Right atrium auricular region (tissue), 2 donors: ENCODE data around the gene CST1. TPM values are rescaled to one million over a fixed set of nuclear protein-coding genes. Genes with fewer than 3 reads are reported as not detected.
"Not testable (repeated sequence)": the region's sequence is repeated elsewhere in the genome, so short reads cannot be mapped to it uniquely, and the experiment has no call there.

ENCODE experiments used
- DNase-seq: peaks from one replicate; pipeline ENCODE4 v3.0.0-alpha.2; 2019; ENCODE audit warnings: low spot score
- H3K27ac ChIP-seq, 2 donors: fragments of 200-600 bp; sonication (generic); 1 replicate in 1 of 2; 2 replicates in 1 of 2; pipeline ENCODE4 v1.5.1; 2016 to 2019
- H3K27me3 ChIP-seq, 2 donors: fragments of 200-600 bp; sonication (generic); one replicate each; pipeline versions ENCODE4 v1.5.1 to v1.6.0; 2017 to 2019
- H3K36me3 ChIP-seq: fragments of 200-600 bp; sonication (generic); one replicate; pipeline ENCODE4 v1.5.1; 2016
- H3K4me1 ChIP-seq, 2 donors: fragments of 200-600 bp; sonication (generic); one replicate each; pipeline versions ENCODE4 v1.5.1 to v1.6.0; 2017 to 2019
- H3K4me3 ChIP-seq, 2 donors: fragments of 200-600 bp; sonication (generic); 1 replicate in 1 of 2; 2 replicates in 1 of 2; pipeline ENCODE4 v1.5.1; 2017 to 2019; ENCODE audit warnings: mild to moderate bottlenecking in 1 of 2, moderate library complexity in 1 of 2
- H3K9me3 ChIP-seq, 2 donors: fragments of 200-600 bp; sonication (generic); one replicate each; pipeline ENCODE4 v1.5.1; 2019
- total RNA-seq, 2 donors: library from RNA; depleted of rRNA; stranded (reverse); fragments of >200 nt; gene quantifications; one replicate each; pipeline ENCODE4 v1.1.0, GENCODE V29; 2016
- TF ChIP-seq, protein P1 (sequence below), 2 donors: fragments of 200-600 bp; sonication (generic); IDR thresholded peaks; one replicate each; pipeline ENCODE4 v1.5.1; 2019; ENCODE audit warnings: antibody characterized with exemption in 2 of 2

CST1 gene
- total RNA-seq, 2 donors from 2014 or later: not detected

DNA sequence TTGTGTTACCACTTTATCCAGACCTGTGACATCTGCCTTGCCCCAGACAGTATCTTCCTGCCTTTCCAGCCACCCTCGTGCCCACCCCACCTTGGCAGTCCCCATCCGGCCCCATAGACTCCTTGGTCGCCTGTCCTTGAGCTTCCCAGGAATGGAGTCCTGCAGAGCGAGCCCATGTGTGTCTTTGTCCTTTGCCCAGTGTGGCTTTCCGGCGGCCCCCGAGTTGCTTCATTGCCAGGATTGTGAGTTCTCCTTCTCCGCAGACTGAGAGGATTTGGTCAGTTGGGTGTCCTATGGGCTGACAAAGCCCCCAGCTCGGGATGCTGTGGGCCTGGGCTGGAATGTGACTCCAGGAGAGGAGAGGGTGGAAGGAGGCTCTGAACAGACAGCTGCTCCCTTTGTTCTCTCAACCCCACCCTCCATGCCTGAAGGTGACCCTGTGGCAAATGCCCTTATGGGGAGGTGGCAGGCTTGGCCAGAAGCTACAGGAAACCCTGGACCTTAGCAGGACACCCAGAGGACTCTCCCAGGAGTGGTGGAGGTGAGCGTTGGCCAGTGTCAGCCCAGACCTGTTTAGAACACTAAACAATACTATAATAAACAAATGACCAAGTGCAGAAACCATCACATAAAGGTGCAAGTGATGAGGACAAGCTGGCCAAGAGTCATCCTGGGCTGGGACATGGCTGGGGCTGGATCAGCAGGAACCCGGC is 1.9 kb upstream of the CST1 start:
- Histone ChIP-seq H3K36me3 (no peaks in the 10 kb centered on the region), H3K27ac (no peak overlapping the region), H3K4me3 (no peak overlapping the region), H3K27me3 (no peaks in the 10 kb centered on the region), H3K9me3 (no peaks in the 10 kb centered on the region), H3K4me1 (peaks cover 0 to 5% of the 10 kb centered on the region in 2 donors)
- TF ChIP-seq, protein P1, sequence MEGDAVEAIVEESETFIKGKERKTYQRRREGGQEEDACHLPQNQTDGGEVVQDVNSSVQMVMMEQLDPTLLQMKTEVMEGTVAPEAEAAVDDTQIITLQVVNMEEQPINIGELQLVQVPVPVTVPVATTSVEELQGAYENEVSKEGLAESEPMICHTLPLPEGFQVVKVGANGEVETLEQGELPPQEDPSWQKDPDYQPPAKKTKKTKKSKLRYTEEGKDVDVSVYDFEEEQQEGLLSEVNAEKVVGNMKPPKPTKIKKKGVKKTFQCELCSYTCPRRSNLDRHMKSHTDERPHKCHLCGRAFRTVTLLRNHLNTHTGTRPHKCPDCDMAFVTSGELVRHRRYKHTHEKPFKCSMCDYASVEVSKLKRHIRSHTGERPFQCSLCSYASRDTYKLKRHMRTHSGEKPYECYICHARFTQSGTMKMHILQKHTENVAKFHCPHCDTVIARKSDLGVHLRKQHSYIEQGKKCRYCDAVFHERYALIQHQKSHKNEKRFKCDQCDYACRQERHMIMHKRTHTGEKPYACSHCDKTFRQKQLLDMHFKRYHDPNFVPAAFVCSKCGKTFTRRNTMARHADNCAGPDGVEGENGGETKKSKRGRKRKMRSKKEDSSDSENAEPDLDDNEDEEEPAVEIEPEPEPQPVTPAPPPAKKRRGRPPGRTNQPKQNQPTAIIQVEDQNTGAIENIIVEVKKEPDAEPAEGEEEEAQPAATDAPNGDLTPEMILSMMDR (IDR thresholded peaks at IDR 0.05): no peak
- DNase-seq: peak; percentile 26

DNA sequence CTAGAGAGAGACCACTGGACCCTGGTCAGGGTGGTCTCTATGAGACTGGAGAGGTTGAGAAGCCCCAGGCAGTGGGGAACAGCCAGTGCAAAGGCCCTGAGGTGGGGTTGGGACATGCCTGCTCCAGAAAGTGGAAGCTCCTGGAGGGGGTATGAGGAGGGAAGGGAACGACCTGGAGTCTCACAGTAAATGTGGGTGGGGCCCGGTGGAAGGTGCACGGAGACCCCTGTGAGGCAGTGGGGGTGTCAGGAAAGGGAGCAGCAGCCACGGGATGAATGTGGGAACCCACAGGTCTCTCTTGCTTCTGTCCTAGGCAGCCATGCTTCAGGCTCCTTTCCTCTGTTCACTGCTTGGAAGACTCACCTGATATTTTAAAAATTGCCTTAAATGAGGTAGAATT is 1.3 kb upstream of the CST1 start:
- Histone ChIP-seq H3K4me3 (no peak overlapping the region), H3K36me3 (no peaks in the 10 kb centered on the region), H3K27me3 (no peaks in the 10 kb centered on the region), H3K4me1 (peaks cover 0 to 5% of the 10 kb centered on the region in 2 donors), H3K9me3 (no peaks in the 10 kb centered on the region), H3K27ac (no peak overlapping the region)
- DNase-seq: no peak
- TF ChIP-seq, protein P1 (IDR thresholded peaks at IDR 0.05): no peak

DNA sequence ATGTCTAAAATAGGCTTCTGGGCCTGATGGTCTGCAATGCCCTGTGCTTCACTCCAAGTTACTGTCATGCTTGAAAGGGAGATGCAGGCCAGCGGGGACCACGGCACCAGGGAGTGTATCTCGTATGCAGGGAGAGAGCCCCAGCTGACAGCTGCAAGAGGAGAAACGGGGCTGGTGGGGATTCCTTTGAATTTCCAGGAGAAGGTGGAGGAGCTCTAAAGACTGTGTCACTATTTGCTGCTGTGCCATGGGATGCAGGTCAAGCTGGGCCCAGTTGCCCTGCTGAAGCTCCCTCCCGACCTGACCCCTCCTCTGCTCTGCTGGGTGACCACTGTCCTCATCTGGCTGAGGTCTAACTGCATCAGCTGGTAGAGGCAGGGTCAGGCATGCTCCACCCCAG is 989 bp downstream of the CST1 start:
- Histone ChIP-seq H3K4me3 (no peak overlapping the region), H3K27ac (no peak overlapping the region), H3K36me3 (no peaks in the 10 kb centered on the region), H3K9me3 (no peaks in the 10 kb centered on the region), H3K4me1 (peaks cover 0 to 3% of the 10 kb centered on the region in 2 donors), H3K27me3 (no peaks in the 10 kb centered on the region)
- TF ChIP-seq, protein P1 (IDR thresholded peaks at IDR 0.05): no peak
- no peak for DNase-seq

DNA sequence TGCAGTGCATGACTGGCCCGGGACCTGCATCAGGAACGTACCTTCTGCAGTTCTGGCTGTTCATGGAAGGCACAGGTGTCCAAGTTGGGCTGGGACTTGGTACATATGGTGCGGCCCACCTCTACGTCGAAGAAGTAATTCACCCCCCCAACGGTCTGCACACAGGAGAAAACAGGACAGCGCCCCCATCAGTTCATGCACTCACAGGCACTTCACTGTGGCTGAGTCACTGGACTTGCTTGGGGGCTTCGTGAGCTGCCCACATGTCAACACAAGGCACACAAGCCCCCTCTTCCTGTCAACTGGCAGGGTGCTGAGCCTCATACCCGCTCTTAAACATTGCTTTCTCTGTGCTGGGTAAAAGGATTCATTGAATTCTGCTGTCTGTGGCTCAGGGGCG is 1.8 kb downstream of the CST1 start:
- DNase-seq, H3K4me1 ChIP-seq, H3K9me3 ChIP-seq, H3K4me3 ChIP-seq, H3K27ac ChIP-seq, H3K36me3 ChIP-seq, H3K27me3 ChIP-seq: not testable (repeated sequence)

DNA sequence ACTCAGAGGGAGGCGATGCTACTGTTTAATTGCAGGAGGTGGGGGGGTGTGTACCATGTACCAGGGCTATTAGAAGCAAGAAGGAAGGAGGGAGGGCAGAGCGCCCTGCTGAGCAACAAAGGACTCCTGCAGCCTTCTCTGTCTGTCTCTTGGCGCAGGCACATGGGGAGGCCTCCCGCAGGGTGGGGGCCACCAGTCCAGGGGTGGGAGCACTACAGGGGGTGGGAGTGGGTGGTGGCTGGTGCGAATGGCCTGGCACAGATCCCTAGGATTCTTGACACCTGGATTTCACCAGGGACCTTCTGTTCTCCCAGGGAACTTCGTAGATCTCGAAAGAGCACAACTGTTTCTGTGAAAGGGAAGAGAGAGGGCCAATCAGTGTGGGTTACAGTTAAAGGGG is 3.2 kb downstream of the CST1 start:
- H3K27me3 ChIP-seq, H3K4me1 ChIP-seq: not testable (repeated sequence)

DNA sequence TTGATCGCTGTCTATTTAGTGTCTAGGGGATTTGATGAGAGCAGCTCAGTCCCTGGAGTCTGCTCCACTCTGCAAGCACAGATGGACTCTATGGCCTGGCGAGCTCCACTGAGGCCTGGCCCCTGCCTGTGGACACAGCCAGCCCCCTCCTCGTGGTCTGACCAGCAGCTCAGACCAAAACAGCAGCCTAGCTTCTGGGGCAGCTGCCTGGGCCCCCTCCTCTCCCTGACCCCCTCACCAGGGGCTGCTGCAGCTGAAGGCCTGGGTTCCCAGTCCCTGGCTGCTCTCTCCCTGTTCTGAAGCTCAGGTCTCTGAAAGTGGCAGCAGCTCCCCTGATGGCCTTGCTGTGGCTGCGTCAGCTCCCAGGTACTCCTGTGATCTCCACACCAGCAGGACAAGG is 3.6 kb downstream of the CST1 start:
- H3K4me3 ChIP-seq, H3K4me1 ChIP-seq, H3K27ac ChIP-seq, H3K36me3 ChIP-seq, H3K27me3 ChIP-seq, H3K9me3 ChIP-seq, DNase-seq: not testable (repeated sequence)

More for the DNA sequence above, 3.2 kb downstream of the CST1 start:
- H3K4me3 ChIP-seq, DNase-seq, H3K9me3 ChIP-seq, H3K27ac ChIP-seq, H3K36me3 ChIP-seq: not testable (repeated sequence)

DNA sequence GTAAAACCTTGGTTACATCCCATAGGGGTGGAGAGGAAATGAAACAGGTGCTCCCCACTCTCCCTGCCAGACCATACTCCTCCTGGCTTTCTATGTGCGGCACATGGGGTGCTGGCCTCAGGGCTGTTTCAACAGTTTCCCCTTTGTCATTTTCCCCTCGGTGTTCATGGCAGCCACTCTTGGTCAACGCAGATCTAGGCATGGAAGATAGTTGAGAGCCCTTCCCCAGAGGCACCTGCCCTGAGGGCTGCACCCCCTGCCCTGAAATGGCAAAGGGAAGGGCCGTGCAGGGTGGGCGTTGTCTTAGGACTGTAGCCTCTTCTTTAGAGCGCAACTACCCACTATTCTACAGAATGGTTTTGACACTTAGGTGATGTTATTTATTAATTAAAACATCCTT is 4.4 kb downstream of the CST1 start:
- Histone ChIP-seq H3K36me3 (no peaks in the 10 kb centered on the region), H3K27ac (no peak overlapping the region), H3K4me1 (no peaks in the 10 kb centered on the region), H3K9me3 (no peaks in the 10 kb centered on the region), H3K4me3 (no peak overlapping the region), H3K27me3 (no peaks in the 10 kb centered on the region)
- no peak for DNase-seq
- TF ChIP-seq, protein P1 (IDR thresholded peaks at IDR 0.05): no peak
